ACHN (cell line): ENCODE data around the gene PATJ.

Source experiments
- DNase-seq: peaks from one replicate; pipeline ENCODE4 v3.0.0-alpha.2; 2015
- in situ Hi-C: cut with HindIII; loops from 2 replicates; pipeline ENCODE4 v1.10.0; 2017; ENCODE audit warnings: low sequenced_read_pairs, low pct_ligation_motif_present, low pct_unique_long_range_greater_than_20kb

The PATJ gene

DNA sequence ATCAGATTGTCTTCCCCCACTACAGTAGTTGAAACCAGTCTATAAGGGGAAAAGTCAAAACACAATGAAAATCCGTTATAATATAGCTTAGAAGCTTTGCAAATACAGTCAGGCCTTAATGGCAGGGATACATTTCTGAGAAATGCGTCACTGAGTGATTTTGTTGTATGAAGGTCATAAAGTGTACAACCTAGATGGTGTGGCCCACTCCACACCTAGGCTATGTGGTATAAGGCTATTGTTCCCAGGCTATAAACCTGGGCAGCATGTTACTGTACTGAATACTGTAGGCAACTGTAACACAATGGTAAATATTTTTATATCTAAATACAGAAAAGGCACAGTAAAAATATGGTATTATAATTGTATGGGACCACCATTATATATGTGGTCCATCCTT is 264.4 kb downstream of the PATJ start:
- in situ Hi-C loops: no loop called here
- no peak for DNase-seq

DNA sequence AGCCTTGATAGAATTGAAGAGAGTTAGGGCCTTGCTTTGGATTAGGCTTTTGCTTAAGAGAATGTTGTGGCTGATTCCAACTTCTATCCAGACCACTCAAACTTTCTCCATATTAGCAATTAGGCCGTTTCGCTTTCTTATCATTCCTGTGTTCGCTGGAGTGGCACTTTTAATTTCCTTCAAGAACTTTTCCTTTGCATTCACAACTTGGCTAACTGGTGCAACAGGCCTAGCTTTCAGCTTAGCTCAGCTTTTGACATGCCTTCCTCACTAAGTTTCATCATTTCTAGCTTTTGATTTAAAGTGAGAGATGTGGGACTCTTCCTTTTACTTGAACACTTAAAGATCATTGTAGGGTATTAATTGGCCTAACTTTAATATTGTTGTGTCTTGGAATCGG is 268.7 kb downstream of the PATJ start:
- no peak for DNase-seq
- in situ Hi-C loops: no loop called here

DNA sequence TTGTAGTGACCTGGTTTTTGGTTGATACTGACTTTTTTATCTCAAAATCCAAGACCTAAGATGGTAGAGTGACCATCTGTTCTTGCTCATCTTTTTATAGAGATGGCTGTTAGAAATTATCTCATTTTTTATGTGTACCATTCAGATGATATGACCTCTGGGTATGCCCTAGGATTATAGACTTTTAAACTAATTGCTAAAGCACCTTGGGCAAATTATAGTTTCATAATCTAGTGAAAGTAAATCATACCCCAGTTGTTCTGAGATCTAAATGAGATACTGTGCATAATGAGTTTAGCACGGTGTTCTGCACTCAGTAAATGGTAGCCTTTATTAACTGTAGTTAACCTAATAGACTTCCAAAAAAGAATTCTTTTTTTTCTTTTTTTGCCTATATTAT is 269.8 kb downstream of the PATJ start:
- no peak for DNase-seq
- in situ Hi-C loops: no loop called here

DNA sequence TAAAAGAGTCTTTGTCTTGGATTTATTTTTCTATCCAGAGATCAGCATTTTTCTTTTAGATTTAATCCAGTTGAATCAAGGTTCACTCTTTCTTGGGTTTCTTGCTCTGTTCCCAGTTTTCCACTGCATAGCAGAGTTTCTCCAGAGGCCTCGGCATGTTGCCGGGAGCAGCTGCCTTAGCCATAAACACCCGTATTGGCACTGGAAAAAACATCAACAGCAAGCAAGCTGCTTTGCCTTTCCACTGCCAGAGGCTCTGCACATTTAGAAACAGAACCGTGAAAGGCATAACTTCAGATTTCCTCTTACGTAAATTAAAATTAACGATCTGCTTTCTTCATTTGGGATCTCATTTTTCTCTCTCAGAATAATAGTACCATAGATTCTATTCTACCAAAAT is 270.6 kb downstream of the PATJ start:
- in situ Hi-C loops: no loop called here
- DNase-seq: no peak

DNA sequence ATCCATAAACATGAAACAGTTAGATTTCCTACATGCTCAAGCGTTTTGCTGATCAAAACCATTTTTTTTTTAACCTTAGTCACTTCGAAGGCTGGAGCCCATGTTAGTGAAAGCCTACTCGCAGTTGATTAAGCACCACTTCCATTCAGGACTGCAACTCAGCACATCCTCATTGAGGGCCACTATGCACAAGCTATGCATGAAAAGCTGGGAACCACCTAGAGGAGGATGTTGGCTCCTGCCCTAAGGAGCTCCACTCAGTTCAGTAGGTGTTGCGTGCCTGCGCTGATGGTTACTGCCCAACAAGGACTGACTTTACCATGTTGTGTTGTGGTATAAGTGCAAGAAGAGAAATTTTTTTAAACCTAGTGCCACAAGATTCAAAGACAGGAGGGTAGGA is 271.0 kb downstream of the PATJ start:
- no peak for DNase-seq
- in situ Hi-C loops: no loop called here

DNA sequence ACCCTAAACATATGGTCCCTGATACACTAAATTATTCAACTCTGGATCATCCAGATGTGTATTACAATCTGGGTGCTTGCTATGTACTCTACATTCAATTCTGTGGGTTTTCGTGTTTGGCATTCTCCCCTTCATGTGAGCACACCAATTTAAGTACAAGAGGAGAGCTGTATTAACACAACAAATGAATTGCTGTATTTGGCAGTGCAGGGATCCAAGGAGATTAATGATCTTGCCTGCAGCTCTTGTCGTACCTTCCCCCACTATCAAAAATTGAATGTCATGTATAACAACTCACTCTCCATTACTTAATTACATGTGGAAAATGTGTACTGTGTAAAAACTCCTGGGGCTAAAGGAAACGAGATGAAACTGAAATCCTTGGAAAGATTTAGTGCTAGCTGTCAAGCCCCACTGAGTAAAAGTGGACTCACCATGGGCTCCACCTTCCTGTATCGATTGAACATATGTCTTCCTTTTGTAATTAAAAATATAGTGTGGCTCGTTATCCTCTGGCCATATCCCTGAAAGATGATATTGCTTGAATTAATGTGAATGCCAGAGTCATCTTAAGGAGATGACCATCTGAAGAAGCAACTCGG is 280.2 kb downstream of the PATJ start:
- DNase-seq: no peak
- in situ Hi-C loops: no loop called here

DNA sequence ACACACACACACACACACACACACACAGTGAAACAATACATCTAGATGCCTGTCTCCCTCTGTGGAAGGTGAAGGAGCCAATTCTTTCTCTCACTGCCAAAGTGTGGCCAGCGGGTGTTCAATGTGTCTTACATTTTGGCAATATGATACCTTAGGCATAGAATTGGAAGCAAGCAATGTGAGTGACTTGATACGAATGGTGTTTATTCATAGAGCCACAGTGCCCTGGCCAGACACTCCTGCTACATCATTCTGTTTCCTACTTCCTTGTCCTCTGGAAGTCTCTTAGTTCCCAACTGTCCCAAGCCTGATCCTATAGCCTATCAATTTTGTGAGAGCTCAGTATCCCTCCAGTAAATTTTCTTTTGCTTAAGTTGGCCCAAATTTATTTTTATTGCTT is 282.4 kb downstream of the PATJ start:
- no peak for DNase-seq

DNA sequence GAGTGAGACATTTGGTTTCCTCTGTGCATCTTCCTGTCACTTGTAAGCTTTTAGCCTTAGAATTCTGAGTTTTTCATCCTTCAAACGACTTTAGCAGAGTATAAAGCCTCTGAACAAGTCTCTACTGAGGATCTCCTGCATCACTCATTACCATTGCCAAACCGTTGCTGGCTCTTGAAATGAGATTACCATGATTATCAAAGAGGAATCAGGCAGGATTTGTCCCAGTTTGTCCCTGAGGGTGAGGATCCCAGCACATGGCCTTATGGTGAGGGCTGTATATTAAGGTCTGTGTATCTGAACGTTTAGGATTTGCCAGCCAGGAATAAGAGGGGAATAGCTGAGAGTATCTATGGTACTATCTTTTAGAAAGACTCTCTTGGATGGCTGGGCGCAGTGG is 282.9 kb downstream of the PATJ start:
- in situ Hi-C loops: no loop called here
- no peak for DNase-seq

More for the DNA sequence above, 282.4 kb downstream of the PATJ start:
- in situ Hi-C loops: no loop called here

DNA sequence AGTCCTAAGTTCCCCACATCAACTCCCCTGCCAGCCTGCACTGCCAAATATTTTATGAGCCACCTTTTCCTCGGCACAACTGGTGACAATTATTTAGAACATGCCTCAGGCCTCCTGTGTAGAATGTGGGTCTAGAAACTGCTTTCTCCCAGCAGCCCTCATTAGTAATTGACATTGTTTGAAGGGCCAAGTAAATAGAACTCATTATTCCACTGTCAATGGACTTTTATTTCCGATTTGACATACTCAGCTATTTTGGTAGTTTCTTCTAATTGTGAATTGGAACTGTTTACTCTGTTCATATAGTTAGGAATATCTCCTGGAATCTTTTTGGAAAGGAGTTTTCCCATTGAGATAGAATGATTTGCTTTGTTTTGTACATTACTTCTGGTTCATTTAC is 283.6 kb downstream of the PATJ start:
- DNase-seq: no peak
- in situ Hi-C loops: no loop called here

DNA sequence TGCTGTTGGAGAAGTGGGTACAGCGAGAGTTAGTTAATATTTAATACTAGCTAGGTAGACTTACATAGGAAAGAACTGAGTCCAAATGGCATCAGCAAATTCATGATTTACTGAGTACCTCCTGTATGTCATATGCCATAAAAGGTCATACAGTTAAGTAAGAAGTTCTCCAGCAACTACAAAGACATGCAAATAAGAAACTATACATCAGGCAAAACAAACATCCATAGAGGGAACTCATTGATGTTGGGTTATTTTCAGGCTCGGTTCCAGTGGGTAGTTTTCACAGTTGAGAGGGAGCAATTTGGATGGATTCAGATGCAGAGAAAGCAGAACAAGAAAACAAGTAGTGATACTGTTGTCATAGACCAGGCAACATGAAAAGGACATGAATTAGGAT is 287.4 kb downstream of the PATJ start:
- no peak for DNase-seq

DNA sequence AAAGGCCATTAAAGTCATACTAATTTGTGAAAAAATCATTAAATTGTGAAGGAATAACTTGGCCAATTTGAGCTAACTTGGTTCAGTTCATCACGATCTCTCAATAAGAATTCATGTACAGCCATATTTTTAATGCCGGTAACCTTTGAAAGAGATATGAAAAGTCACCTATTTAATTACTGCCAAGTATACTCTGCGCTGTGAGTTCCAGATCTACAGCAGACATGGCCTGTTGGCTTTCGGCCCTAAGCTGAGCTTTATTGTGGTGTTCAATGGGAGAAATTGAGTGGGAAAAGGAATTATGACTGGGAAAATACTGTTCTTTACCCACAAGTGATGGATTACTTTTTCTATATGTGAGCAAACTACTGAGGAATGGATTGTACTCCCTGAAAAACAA is 292.5 kb downstream of the PATJ start:
- in situ Hi-C loops: no loop called here
- DNase-seq: no peak

More for the DNA sequence above, 287.4 kb downstream of the PATJ start:
- in situ Hi-C loops: no loop called here

DNA sequence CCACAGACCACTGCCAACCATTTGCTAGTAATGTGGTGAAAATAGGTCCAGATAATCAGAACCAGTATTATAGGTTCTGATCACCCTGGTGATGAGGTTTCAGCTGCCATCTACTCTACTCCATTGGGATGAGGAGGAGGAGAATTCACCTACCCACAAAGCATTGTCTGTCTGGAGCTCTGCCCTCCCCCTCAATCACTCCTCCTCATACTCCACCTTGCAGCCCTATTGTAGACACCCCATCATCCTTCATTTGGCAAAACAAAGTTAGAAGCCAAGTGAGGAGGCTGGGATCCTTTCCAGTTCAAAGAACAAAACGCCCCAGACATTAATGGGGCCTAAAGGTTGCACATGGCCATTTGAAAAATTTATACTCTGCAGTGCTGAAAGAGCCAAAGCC is 295.0 kb downstream of the PATJ start:
- in situ Hi-C loops: no loop called here
- no peak for DNase-seq

DNA sequence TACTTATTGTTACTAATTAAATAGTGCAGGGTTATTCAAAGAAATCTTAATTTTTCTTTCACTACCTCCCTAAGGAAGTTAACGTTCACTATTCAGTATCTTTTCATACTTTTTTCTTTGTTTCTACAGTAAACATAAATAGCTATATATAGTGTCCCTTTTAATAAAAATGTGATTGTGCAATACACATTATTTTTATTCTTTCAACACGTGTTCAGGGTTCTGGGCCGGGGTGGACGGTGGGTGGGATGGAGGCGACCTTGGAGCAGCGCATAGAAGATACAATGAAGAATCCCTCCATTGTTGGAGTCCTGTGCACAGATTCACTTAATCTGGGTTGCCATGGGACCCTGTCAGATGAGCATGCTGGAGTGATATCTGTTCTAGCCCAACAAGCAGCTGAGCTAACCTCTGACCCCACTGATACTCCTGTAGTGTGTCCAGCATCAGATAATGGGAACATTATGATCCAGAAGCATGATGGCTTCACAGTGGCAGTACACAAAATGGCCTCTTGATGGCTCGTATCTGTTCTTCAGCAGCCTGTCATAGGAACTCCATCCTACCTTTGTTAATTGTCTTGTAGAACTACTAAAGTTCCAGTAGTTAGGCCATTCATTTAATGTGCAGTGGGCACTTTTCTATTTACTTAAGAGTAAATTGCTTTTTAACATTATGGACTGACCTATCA is 296.5 kb downstream of the PATJ start:
- DNase-seq: peak; percentile 4
- in situ Hi-C loops: no loop called here

DNA sequence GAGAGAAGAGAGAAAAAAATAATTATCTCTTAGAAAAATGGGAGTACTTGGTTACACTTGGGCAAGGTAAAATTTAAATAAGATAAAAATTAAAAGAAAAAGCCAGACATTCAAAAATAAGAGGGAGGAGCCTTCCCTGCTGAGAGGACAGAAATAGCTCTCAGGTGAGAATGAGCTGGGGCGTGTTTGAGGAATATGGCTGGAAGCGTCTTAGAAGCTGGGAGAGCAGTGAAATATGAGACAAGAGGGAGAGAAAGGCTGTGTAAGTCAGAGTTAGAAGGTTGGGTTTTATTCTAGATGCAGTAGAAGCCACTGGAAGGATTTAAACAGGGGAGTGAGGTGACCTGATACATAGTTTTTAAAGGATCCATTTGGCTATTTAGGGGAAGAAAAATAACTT is 298.2 kb downstream of the PATJ start:
- in situ Hi-C loops: no loop called here
- DNase-seq: no peak

DNA sequence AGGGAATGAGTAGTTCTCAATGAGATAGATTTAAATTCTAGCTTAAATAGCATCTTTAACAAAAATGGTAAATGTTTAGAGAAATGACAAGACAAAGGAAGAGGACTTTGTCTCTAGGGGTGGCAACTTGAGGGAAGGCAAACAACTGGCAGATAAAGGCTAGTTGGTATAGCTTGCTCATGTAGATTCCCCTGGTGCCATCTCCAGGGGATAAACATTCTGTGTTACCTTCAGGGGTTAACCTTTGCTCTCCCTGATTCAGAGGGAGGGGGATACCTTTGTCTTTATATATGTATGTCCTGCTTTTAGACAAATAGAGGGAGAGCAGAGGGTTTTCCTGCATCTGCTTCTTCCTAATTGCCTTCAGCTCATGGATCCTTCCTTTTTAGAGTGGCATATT is 298.7 kb downstream of the PATJ start:
- in situ Hi-C loops: no loop called here
- no peak for DNase-seq

DNA sequence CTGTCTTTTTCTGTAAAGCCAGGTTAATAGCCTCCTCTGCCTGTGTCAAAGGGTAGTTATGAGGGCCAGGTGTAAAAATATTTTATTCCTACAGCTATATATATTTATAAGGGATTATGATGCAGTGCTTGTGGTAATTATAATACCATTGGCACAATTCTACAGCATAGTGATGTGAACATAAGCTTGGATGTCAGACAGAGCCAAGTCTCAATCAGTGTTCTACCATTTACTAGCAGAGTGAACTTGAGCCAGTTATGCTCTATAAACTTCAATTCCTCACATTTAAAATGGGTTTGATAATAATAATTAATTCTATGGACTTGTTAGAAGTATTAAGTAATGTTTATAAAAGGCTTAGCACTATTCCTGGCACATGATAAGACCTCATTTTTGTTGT is 300.9 kb downstream of the PATJ start:
- in situ Hi-C loops: no loop called here
- DNase-seq: no peak

DNA sequence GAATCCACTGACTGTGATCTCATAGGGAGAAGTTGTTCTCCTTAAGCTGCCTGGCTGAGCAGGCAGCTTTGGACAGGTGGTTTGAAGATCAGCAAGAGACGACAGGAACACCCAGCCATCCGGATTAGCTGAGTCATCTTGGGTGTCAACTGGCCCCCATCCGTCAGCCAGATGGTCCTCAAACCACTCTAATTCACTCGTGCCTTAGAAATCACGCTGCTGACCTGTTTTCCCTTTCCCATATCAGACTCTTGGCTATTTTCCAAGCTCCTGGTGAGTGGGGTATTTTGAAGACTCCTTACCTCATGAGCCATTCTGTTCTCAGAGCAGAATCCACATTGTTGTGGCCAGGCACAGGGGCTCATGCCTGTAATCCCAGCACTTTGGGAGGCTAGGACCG is 303.3 kb downstream of the PATJ start:
- in situ Hi-C loops: no loop called here
- DNase-seq: no peak

DNA sequence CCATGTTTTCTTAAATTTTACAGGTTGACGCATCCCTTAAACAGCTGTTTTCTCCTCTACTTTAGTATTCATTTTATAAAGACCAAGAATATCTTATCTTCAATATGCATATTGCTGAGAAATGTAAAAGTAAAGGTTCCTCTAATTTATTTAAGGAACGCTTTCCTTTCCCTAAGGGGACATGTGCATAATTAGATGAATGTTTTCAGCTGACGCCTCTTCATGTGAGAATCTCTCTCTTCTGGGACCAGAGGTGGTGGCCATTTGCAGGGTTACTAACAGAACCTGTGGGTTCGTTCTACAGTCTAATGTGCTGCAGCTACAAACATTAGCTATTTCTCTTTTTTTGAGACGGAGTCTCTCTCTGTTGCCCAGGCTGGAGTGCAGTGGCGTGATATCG is 304.6 kb downstream of the PATJ start:
- DNase-seq: no peak
- in situ Hi-C loops: no loop called here

DNA sequence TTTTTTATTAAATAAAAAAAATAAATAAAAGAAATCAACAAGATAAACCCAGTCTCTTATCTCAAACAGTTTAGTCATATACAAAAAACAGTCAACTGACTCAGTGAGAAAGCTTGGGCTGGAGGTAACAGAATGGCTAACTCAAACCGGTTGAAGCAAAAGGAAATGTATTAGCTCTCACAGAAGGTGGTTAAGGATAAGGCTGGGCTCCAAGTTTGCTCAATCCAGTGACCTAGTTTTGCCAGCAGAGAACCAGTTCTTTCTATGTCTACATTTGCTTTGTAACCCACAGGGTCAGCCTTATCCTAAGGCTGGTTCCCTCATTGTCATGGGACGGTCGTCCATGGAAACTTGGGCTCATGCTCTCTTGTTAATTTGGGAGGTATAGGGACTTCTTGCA is 307.9 kb downstream of the PATJ start:
- no peak for DNase-seq
- in situ Hi-C loops: no loop called here

DNA sequence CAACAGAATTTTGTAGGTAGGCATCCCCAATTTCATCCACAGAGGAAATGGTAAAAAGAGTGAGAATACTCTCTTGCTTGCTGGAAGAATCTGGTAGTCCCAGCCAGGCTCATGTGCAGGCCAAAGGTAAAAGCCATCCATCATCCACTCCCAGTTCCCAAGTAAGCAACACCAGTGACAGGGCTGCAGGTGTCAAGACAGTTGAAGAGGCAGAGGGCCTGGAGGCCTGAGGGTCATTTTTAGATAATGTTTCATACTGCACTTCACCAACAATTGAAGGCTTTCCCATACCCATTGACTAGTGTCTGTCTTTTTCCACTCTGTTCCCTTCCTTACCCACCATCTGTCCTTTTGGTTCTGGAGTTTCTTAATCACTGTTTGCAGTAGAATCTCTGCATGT is 310.7 kb downstream of the PATJ start:
- DNase-seq: no peak
- in situ Hi-C loops: no loop called here

DNA sequence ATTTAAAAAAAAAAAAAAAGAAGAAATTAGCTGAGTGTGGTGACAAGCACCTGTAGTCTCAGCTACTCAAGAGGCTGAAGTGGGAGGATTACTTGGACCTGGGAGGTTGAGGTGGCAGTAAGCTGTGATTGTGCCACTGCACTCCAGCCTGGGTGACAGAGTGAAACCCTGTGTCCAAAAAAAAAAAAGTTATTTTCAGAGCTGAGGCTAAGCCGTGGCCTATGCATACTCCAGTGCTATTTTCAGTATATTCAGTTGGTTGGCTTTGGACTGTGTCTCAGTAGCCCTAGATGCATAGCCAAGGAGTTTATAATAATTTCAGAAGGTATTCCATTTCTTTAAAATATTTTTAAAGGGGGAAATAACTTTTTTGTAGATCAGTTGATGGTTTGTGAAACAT is 311.9 kb downstream of the PATJ start:
- in situ Hi-C loops: no loop called here
- no peak for DNase-seq
